ENCODE results near the gene CHRNE. TPM values are rescaled to one million over a fixed set of nuclear protein-coding genes. Genes with fewer than 3 reads are reported as not detected.
A peak's percentile ranks its signal among the peaks of the same experiment; 100 is the strongest.

Gene CHRNE
- total RNA-seq, 1 experiment from 2014 or later: 0.31 TPM

DNA sequence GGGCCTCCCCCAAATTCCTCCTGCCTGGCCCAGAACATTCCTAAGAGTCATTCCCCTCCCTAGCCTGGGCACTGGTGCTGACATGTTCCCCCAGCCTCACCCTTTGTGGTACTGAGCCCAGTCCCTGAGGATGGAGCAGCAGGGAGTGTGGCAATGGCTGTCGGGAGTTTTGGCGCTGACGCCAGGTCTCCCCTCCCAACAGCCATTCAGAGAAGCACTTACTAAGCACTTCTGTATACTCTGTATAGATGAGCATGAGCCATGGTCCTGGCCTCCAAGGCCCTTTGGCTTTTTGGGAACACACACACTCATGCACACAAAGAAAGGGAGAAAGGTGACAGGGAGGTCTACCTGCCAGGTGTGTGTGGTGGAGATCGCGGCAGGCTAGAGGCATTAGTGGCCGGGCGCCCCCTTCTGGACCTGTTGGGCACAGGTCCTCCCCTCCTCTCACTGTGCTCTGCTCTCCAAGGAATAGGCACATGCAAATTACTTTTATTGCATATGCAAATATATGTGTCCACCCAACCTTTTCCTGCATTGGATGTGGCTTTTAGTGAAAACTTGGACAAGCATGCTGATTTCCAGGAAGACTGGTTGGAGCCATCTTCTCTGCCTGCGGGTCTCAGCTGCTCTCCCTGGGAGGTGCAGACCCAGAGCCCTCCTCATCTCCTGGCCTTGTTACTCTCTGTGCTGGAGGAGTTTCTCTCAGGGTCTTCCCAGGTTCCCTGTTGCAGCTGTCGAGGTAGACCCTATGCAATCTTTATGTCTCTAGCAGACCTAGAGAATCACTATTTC, 20.9 kb downstream of the CHRNE start:
- no peaks in the 10 kb centered on the region for H3K79me2 ChIP-seq (ENCODE audit: insufficient read depth, low read length)
- H2BK120ac ChIP-seq (ENCODE audit: low read depth, low read length, poor library complexity, severe bottlenecking): no peak overlapping the region
- no peak overlapping the region for H4K91ac ChIP-seq (ENCODE audit: insufficient read length, low read depth, low read length)
- TF ChIP-seq, protein P1, sequence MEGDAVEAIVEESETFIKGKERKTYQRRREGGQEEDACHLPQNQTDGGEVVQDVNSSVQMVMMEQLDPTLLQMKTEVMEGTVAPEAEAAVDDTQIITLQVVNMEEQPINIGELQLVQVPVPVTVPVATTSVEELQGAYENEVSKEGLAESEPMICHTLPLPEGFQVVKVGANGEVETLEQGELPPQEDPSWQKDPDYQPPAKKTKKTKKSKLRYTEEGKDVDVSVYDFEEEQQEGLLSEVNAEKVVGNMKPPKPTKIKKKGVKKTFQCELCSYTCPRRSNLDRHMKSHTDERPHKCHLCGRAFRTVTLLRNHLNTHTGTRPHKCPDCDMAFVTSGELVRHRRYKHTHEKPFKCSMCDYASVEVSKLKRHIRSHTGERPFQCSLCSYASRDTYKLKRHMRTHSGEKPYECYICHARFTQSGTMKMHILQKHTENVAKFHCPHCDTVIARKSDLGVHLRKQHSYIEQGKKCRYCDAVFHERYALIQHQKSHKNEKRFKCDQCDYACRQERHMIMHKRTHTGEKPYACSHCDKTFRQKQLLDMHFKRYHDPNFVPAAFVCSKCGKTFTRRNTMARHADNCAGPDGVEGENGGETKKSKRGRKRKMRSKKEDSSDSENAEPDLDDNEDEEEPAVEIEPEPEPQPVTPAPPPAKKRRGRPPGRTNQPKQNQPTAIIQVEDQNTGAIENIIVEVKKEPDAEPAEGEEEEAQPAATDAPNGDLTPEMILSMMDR (conservative IDR thresholded peaks at IDR 0.05): peak; percentile 98
- H3K4ac ChIP-seq (ENCODE audit: low read depth, low read length): no peak overlapping the region
- no peak overlapping the region for H3K9ac ChIP-seq (ENCODE audit: extremely low read depth, insufficient read length, low read length)
- H4K5ac ChIP-seq (ENCODE audit: insufficient read length, low read depth, low read length): no peak overlapping the region
- H4K20me1 ChIP-seq (ENCODE audit: control insufficient read depth, insufficient read depth, insufficient read length): no peaks in the 10 kb centered on the region
- no CpG with 5 or more reads among the region's 9 CpGs for WGBS (ENCODE audit: extremely low coverage, insufficient read length, low lambda C conversion rate)
- H3K14ac ChIP-seq (ENCODE audit: insufficient read depth, low read length): no peak overlapping the region
- H3K23me2 ChIP-seq (ENCODE audit: insufficient read length, low read depth, low read length, poor library complexity, severe bottlenecking): no peaks in the 10 kb centered on the region
- no peaks in the 10 kb centered on the region for H3K9me3 ChIP-seq (ENCODE audit: control insufficient read depth, low read depth, low read length)
- H3K27ac ChIP-seq (ENCODE audit: insufficient read length, low read depth, low read length): no peak overlapping the region
- H3K4me1 Mint-ChIP-seq: peaks cover 3 to 13% of the 10 kb centered on the region in 2 experiments
- no peak overlapping the region for H2BK20ac ChIP-seq (ENCODE audit: low read depth, low read length, poor library complexity, severe bottlenecking)
- H3K27ac Mint-ChIP-seq: peak overlapping the region; percentile 18 to 90 (median 40); a peak in 3 of 7 replicates
- no peak overlapping the region for H2BK12ac ChIP-seq (ENCODE audit: insufficient read length, low read depth, low read length)
- peaks cover 16 to 48% (median 39%) of the 10 kb centered on the region in 3 experiments; a peak in 6 of 7 replicates for H3K36me3 Mint-ChIP-seq (ENCODE audit: insufficient read depth in 1 of 3, low read depth in 3 of 3)
- no peaks in the 10 kb centered on the region for H3K27me3 ChIP-seq (ENCODE audit: insufficient read depth, low read length)
- H3K79me1 ChIP-seq (ENCODE audit: insufficient read depth, low read depth, low read length, poor library complexity, severe bottlenecking): no peaks in the 10 kb centered on the region
- no peak overlapping the region for H2AFZ ChIP-seq (ENCODE audit: low read length)
- DNase-seq: peak; percentile 88
- no peak overlapping the region for H3K4me3 Mint-ChIP-seq
- no peak overlapping the region for H3K23ac ChIP-seq (ENCODE audit: insufficient read length, low read depth, low read length)
- H3K18ac ChIP-seq (ENCODE audit: insufficient read length, low read depth, low read length): no peak overlapping the region
- no peaks in the 10 kb centered on the region for H3K27me3 Mint-ChIP-seq (ENCODE audit: low read depth)
- no peak overlapping the region for H2BK15ac ChIP-seq (ENCODE audit: low read depth, low read length)
- no peak overlapping the region for H4K8ac ChIP-seq (replicated peaks; ENCODE audit: insufficient read length, low read depth, low read length)
- no peaks in the 10 kb centered on the region for H3K4me1 ChIP-seq (ENCODE audit: insufficient read depth, low read length)
- H3K9me3 Mint-ChIP-seq: no peaks in the 10 kb centered on the region
- H2AK5ac ChIP-seq (ENCODE audit: insufficient read length, low read length): no peak overlapping the region
- H3T11ph ChIP-seq (ENCODE audit: low read length): no peak overlapping the region
- no peak overlapping the region for H3K4me2 ChIP-seq (ENCODE audit: insufficient read depth, insufficient read length, low read length)
- H3K56ac ChIP-seq (ENCODE audit: insufficient read length, low read depth, low read length): no peak overlapping the region
- no peak overlapping the region for H2BK5ac ChIP-seq (ENCODE audit: insufficient read length, low read length)

All from H9 (cell line).